NOMO-1 treated with DMSO at 0.1 percent for 48 hours (cell line): ENCODE measurements around the gene PLCH1.
"Not testable (repeated sequence)": the region's sequence is repeated elsewhere in the genome, so short reads cannot be mapped to it uniquely, and the experiment has no call there.

Source experiments
- DNase-seq: peaks from one replicate; lab custom pipeline; 2025; ENCODE audit not compliant: unreplicated experiment; lab: John Stamatoyannopoulos, UW

The PLCH1 gene

DNA sequence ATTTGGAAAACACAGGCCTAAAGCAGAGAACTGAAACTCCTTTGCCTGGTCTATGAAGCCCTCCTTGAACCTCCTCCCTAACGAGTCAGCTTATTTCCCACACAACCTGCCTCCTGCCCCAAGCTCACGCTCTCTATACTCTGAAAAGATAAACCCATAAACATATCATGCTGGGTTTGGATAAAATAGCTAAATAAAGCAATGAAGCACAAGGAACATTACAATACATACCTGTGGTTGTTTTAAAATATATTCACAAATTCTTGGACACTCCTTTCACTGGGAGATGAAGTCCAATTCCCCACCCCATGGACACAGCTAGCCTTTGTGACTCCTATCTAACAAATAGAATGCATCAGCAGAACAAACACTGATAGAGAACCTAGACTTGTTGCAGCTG, 98.2 kb downstream of the PLCH1 start:
- DNase-seq, result no peak

GRCh38 chr3:155646128-155646527, 98.7 kb downstream of the PLCH1 start:
- no peak for DNase-seq

GRCh38 chr3:155643581-155644165, 101.2 kb downstream of the PLCH1 start:
- no peak for DNase-seq

GRCh38 chr3:155641956-155642355, 102.9 kb downstream of the PLCH1 start:
- no peak for DNase-seq

DNA sequence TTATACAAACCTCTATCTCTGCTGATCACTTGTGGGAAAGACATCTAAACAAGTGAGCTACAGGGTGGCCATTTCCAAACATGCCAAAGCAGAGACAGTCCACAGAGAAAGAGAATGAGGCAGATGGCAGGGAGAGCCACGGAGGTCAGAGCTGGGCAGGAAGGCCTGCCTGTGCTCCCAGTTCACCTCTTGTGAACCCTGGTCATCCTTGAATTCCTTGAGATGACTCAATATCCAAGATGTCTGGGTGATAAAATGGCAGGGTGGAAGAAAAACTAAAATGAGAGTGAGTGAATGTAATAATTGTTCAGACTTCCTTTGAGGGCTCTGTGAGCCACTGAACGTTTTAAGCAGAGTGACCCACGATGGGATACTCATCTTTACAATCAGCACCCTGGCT, 104.8 kb downstream of the PLCH1 start:
- no peak for DNase-seq

DNA sequence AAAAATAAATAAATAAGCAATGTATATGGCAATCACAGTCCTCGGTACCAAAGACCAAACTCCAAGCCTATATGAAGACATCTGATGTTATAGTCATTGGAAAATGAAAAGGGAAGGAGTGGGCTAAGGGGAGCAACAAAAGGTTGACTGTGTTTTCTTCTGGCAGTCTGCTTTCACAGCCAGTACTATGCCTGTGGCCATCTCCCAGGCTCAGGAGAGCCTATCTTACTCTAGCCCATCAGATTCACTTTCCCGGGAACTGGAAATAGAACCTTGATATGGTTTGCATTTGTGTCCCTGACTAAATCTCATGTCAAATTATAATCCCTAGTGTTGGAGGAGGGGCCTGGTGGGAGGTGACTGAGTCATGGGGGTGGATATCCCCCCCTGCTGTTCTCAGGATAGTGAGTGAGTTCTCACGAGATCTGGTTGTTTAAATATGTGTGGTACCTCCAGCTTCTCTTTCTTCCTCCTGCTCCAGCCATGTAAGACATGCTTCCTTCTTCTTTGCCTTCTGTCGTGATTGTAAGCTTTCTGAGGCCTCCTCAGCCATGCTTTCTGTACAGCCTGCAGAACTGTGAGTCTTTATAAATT, 105.3 kb downstream of the PLCH1 start:
- no peak for DNase-seq

GRCh38 chr3:155638461-155638860, 106.4 kb downstream of the PLCH1 start:
- DNase-seq, result not testable (repeated sequence)

GRCh38 chr3:155637567-155637966, 107.3 kb downstream of the PLCH1 start:
- no peak for DNase-seq

DNA sequence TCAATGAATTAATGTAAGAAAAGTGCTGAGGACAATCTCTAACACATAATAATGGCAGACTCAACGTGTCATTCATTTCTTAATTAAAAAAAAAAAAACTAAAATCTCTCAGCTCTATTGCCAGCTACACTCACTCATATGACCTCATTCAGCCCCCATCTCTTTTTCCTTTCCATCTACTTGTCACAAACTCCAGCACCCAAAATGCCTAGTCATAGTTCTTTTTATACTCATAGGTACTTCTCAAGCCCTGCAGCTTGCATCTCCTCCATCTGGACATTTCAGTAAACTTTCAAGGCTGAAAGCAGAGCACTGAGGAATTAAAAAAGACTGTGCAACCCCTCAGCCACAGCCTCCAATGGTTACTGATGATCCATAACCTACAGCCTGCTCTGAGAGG, 109.8 kb downstream of the PLCH1 start:
- no peak for DNase-seq

DNA sequence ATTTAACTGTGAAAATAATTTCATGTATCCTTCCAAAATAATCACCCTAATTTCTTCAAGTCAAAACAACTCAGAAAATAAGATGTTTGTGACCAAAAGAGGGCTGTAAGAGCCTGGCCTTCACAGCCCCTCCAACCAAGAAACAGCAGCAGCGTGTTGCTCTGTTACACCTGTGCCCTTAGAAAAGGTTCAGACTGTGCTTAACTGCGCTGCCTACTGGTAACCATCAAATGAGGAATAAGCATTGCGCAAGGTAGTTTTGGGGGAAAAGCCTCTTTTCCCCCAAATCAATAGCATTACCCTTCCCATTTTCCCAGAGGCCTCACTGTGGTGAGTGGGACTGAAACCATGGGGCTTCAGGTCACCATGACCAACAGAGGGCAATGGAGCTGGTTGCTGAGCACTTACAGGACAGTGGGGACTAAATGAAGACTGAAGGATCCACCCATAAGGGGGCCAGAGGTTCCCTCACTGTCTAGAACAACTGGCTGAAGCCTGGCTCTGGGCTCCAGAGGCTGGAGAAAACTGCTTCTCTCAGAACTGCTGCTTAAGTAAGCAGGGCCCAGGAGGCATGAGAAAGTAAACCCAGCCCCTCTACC, 110.7 kb downstream of the PLCH1 start:
- no peak for DNase-seq

DNA sequence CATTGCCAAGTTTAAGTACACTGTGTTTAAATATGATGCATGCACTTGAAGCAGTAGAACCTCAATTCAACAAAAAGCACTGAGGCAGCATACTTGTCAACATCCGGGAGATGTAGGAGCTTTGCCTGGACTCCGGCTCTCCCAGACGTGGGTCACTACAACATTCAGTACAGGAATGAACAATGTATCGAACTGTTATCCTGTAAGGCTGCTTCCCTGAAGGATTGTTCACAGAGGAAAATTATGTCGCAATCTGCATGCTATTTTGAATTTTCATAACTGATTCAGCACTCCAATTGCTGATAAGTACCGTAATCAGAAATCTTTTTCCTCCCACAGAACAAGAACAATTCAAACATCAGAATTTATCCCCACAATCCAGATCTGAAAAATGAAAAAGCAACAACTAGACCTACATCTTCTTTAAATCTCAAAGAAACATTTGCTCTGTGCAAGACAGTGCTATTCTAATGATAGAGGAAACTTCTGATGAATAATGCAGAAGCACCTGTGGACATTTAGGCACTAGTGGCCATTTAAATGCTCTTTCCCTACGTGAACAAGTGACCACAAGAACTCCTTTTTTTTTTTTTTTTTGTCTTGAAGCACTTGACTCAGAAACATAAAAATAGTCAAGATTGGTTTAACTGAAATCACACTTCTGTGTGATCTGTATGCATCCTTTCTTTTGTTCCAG, 113.4 kb downstream of the PLCH1 start:
- no peak for DNase-seq

DNA sequence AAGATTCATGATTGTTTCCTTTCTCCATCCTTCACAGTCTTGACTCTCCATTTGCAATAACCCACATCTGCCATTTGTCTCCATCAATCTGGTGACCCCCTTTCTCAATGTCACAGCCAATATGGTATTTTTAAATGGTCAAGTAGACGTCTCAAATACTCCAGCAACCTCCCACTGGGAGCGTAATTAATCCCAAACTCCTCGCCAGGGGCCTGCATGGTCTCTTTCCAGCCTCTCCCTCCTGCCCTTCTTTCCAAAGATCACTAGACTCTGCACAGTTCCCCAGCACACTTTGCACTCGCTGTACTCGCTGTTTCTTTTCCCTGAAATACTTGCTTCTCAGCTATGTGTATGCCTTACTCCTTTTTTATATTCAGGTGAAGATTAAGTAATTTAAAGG, 115.3 kb downstream of the PLCH1 start:
- no peak for DNase-seq

DNA sequence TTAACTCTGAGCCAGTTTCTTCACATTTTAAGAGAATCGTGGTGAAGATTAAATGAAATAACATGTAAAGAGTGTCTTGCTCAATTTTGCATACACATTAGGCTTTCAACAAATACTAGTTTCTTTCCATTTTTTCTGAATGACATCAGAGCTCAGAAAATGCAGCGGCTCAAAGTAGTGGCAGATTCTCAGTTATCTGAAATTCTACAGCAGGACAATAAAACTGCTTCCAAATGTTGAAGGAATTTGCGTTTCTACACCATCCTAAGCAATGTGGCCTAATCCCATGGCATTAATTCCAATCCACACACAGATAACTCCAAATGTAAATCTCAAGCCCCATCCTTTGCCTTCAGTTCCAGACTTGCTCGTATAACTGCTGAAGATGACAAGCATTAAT, 115.8 kb downstream of the PLCH1 start:
- no peak for DNase-seq

- DNase-seq, result not testable (repeated sequence)
These were observed 122.2 kb downstream of the PLCH1 start for GRCh38 chr3:155622647-155623046.

GRCh38 chr3:155620552-155620951, 124.3 kb downstream of the PLCH1 start:
- not testable (repeated sequence) for DNase-seq

GRCh38 chr3:155619118-155619915, 125.6 kb downstream of the PLCH1 start:
- no peak for DNase-seq

GRCh38 chr3:155618543-155618942, 126.3 kb downstream of the PLCH1 start:
- DNase-seq, result no peak

- no peak for DNase-seq
These were observed 127.4 kb downstream of the PLCH1 start for GRCh38 chr3:155617346-155617925.

- not testable (repeated sequence) for DNase-seq
These were observed 129.7 kb downstream of the PLCH1 start for GRCh38 chr3:155615141-155615540.

DNA sequence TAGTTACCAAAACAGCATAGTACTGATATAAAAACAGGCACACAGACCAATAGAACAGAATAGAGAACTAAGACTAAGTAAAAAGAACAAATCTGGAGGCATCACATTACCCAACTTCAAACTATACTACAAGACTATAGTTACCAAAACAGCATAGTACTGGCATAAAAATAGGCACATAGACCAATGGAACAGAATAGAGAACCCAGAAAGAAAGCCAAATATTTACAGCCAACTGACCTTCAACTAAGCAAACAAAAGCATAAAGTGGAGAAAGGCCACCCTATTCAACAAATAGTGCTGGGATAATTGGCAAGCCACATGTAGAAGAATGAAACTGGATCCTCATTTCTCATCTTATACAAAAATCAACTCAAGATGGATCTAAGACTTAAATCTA, 130.5 kb downstream of the PLCH1 start:
- DNase-seq, result not testable (repeated sequence)

- DNase-seq, result no peak
These were observed 133.4 kb downstream of the PLCH1 start for GRCh38 chr3:155611456-155611855.
